ENCODE data around the gene MEGF11.

Gene MEGF11

DNA sequence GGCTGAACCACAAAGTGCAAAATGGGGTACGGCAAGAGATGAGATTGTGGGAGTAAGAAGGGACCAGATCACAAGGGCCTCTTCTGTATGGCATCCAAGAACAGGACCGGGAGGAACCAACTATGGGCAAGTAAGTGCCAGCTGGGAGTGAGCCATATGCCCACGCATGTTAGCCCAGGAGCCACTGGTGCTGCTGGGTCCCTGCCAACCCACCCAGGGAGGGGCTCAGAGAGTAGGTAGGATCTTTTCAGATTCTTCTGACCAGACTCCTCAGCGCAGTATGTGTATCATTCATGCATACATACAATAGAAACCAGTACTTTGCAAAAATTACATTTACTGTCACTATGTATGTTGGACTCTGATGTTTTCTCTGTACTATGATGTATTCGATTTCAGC, 330.3 kb downstream of the MEGF11 start:
- TF ChIP-seq CTCF (IDR thresholded peaks at IDR 0.05; ENCODE audit: low read depth, low read length, missing control alignments) = no peak
- no peak for DNase-seq (ENCODE audit: low read depth)
- no peak overlapping the region for H3K4me3 ChIP-seq (ENCODE audit: low read depth, low read length)

GRCh38 chr15:65922621-65923020, 330.9 kb downstream of the MEGF11 start:
- DNase-seq (ENCODE audit: low read depth) = no peak
- no peak for TF ChIP-seq CTCF (IDR thresholded peaks at IDR 0.05; ENCODE audit: low read depth, low read length, missing control alignments)
- no peak overlapping the region for H3K4me3 ChIP-seq (ENCODE audit: low read depth, low read length)

DNA sequence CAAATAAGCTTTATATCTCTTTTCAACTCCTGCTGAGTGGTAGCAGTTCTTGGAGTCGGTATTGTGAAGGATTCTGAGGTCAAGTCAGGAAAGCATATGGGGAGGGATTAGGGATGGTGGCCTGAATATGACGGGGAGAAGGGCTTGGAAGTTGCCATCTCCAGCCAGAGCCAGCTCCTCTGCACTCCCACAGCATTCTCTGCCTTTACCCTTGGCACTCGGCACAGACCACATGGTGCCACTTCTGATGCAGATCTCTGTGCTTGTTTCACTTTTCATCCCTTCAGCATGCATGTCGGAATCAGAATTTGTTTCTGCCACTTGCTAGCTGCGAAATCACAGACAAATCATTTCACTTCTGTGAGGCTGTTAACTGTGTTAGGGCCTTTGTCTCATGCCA, 331.8 kb downstream of the MEGF11 start:
- DNase-seq (ENCODE audit: low read depth) = no peak
- no peak for TF ChIP-seq CTCF (IDR thresholded peaks at IDR 0.05; ENCODE audit: low read depth, low read length, missing control alignments)
- H3K4me3 ChIP-seq (ENCODE audit: low read depth, low read length) = no peak overlapping the region

DNA sequence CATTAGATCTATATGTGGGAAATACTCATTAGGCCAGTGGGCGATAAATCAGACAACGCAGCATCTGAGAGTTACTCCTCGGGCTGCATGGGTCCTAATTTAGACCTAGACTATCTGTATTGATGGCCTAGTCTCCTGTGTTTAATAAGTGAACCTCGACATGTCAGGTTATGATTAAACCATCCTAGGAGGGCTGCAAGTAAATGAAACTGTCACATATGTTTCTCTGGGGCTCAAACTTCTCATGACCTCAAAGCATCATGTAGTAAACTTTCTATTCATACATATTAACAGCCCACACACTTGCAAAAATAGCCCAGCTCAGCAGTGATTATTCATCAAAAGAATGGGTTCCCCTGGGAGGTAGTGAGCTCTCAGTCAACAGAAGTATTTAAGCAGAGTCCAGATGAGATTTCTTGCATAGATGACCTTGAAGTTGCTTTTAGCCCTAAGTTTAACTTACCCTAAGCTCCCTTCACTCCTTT, 332.7 kb downstream of the MEGF11 start:
- no peak for TF ChIP-seq CTCF (IDR thresholded peaks at IDR 0.05; ENCODE audit: low read depth, low read length, missing control alignments)
- H3K4me3 ChIP-seq (ENCODE audit: low read depth, low read length) = no peak overlapping the region
- DNase-seq (ENCODE audit: low read depth) = peak; percentile 49

DNA sequence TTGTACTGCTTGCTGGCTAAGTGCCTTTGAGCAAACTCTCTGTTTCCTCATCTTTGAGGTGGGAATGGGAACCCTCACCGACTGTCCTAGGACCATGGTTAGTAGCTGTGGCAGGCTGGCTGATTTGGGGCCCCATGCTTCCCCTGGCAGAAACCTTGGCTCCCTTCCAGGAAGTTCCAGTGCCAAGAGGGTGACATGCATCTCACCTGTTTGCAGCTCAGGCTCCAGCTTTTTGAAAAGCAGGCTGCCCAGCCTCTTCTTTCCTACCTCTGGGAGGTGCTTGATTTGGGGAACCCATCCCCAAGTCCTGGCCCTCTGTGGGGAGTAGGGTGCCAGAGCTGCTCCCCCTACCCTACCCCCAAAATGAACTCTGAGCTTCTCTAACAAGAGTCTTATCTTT, 333.4 kb downstream of the MEGF11 start:
- no peak for DNase-seq (ENCODE audit: low read depth)
- no peak for TF ChIP-seq CTCF (IDR thresholded peaks at IDR 0.05; ENCODE audit: low read depth, low read length, missing control alignments)
- H3K4me3 ChIP-seq (ENCODE audit: low read depth, low read length) = no peak overlapping the region

- H3K4me3 ChIP-seq (ENCODE audit: low read depth, low read length) = no peak overlapping the region
- TF ChIP-seq CTCF (IDR thresholded peaks at IDR 0.05; ENCODE audit: low read depth, low read length, missing control alignments) = no peak
- DNase-seq (ENCODE audit: low read depth) = no peak
Measured at GRCh38 chr15:65919353-65919752, 334.2 kb downstream of the MEGF11 start.

GRCh38 chr15:65918945-65919344, 334.6 kb downstream of the MEGF11 start:
- no peak for TF ChIP-seq CTCF (IDR thresholded peaks at IDR 0.05; ENCODE audit: low read depth, low read length, missing control alignments)
- H3K4me3 ChIP-seq (ENCODE audit: low read depth, low read length) = no peak overlapping the region
- no peak for DNase-seq (ENCODE audit: low read depth)
